Suppressor macrophage (primary cell): ENCODE results near the gene GRIN1.
"Not testable (repeated sequence)": the region's sequence is repeated elsewhere in the genome, so short reads cannot be mapped to it uniquely, and the experiment has no call there.

Experiments
- DNase-seq, 4 experiments: peaks; one replicate each; pipeline ENCODE4 v3.0.0-alpha.2; 2020 to 2022

GRIN1 gene

GRCh38 chr9:137111788-137112563 lies 27.0 kb upstream of the GRIN1 start:
- DNase-seq: no peak

GRCh38 chr9:137112564-137113384 lies 26.2 kb upstream of the GRIN1 start:
- DNase-seq: no peak

DNA sequence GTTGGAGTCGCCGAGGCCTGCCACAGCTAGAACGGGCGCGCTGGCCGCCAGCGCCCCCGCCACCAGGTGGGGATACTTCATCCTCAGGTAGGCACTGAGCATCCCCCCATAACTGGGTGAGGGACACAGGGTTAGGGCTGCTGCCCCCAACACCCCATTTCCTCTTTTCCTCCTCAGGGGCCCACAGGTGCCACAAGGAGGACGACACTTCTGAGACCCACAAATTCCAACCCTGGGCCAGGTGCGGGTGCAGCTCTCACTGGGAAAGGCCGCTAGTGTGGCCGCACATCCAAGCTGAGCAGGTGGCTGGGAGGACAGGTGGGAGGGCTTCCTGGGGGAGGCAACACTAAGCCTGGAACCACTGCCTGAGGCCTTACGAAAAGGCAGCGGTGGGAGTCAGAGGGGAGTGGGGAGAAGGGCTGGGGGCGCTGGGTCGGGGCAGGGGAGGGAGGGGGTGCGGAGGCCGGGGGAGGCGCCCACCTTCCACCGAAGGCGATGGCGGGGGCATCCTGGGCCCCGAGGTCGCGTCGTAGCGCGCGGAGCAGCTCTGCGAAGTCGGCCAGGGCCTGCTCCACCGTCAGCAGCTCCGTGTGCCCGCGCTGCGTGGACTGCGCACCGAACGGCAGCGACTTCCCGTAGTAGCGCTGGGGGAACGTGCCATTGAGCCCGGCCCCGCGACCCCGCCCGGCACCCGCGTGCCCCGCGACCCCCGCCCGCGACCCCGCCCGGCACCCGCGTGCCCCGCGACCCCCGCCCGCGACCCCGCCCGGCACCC lies 25.4 kb upstream of the GRIN1 start:
- DNase-seq: peak; percentile 31 to 67 (median 51)

DNA sequence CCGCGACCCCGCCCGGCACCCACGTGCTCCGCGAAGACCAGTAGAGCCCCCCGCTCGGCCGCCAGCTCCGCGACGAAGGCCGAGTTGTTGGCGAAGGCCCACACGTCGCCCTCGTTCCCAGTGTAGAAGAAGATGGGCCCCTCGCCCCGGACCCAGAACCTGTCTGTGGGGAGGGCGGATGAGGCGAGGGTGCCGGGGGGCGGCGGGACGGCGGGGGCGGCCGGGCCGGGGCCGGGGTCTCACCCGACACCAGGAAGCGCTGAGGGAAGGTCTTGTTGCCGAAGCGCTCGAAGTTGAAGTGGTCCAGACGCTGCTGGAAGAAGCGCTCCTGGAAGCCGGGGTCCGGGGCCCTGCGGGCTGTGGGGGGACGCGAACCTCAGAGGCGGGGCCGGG lies 24.7 kb upstream of the GRIN1 start:
- DNase-seq: peak; percentile 7 to 49 (median 22)

DNA sequence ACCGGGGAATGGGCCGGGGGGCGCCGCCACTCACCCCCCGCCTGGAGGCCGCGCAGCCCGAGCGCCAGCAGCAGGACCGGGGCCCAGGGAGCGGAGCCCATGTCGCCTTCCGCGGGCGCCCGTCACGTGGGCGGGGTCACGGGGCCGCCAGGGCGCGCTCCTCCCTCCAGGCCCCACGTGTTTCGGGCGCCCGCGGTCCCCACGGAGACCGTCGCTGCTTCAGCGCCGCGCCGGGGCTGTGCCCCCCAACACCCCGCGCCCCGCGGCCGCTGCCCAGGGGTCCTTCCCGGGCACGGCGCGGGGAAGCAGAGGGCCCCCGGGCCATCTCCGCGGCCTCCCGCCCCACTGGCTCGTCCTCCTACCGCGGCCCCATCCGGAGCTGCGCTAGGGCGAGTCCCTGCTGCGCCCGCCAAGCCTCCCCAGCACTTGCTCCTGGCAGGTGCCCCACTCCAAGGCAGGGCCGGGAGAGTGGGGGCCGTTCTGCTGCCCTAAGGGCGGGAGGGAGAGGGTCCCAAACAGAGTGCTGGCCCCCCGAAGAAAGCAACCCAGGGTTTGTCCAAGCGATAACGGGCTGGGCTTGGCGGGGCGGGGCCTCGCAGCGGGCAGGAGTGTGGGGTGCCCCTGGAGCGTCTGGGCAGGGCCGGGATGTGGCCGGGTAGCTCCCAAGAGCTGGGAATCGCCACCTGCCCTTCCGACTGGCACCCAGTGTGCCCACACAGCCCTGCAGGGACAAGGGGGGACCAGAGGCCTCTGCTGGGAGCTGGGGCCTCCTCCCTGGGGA lies 24.2 kb upstream of the GRIN1 start, which contains the start of gene DPP7:
DPP7 (minus strand) TSS at position 121 of the 781 bp plus-strand sequence; CDS start at position 101, 20 bp downstream.
- DNase-seq: peak; percentile 83 to 95 (median 89)

DNA sequence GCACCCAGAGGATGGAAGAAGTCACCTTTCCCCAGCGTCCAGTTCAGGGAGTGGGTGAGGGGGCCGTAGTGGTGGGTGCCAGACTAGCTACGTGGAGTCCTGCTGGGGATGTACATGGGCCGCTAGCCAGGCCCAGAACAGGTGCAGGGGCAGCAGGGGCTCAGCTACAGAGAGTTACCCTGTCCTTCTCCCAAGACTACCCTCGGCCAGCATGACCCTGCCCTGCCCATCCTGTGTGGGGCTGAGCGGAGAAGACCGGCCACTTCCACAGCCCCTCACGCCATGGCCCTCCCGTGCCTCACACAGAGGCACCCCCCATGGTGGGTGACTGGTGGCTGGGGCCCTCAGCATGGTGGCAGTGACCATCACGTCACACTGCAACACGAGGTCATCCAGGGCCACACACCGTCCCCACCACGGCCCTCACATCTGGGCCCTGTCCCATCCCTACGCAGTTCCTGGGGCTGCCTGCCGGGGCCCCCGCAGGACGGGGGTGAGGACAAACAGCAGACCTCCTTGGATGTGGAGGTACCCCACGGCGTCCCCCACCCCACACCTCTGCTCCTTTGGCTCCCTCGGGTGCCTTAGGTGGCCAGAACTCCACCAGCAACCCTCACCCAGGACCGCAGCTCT lies 23.4 kb upstream of the GRIN1 start:
- no peak for DNase-seq

- DNase-seq: no peak
Measured at GRCh38 chr9:137116027-137116507, 22.9 kb upstream of the GRIN1 start.

DNA sequence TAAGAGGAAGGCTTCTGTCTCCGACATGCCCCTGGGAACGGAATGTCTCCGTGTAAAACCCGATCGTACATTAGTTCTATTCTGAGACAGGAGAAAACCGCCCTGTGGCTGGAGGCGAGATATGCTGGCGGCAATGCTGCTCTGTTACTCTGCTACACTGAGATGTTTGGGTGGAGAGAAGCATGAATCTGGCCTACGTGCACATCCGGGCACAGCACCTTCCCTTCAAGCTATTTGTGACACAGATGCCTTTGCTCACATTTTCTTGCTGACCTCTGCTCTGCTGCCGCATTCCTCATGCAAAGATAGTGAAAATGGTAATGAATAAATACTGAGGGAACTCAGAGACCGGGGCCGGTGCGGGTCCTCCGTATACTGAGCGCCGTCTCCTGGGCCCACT lies 22.2 kb upstream of the GRIN1 start:
- no peak for DNase-seq

DNA sequence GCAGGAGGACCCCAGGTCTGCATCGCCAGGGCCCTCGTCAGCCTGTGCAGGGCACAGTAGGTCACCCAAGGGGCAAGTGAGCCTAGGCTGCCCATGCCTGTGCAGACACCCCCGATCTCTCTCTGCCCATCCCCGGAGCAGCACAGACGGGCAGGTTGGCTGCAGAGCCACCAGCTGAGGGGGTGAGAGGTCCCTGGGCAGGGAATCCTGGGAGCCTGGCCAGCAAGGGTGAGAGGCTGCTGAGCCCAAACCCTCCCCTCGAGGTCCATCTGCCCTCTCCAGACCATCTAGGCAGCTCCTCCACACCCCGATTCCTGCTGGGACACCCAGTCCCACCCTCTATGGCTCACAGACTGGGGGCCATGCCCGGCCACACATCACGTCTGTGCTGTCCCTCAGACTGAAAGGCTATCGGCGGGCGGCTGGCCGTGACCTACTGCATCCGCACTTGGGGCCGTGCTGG lies 21.7 kb upstream of the GRIN1 start:
- no peak for DNase-seq

GRCh38 chr9:137118092-137118603 lies 20.8 kb upstream of the GRIN1 start:
- not testable (repeated sequence) for DNase-seq

DNA sequence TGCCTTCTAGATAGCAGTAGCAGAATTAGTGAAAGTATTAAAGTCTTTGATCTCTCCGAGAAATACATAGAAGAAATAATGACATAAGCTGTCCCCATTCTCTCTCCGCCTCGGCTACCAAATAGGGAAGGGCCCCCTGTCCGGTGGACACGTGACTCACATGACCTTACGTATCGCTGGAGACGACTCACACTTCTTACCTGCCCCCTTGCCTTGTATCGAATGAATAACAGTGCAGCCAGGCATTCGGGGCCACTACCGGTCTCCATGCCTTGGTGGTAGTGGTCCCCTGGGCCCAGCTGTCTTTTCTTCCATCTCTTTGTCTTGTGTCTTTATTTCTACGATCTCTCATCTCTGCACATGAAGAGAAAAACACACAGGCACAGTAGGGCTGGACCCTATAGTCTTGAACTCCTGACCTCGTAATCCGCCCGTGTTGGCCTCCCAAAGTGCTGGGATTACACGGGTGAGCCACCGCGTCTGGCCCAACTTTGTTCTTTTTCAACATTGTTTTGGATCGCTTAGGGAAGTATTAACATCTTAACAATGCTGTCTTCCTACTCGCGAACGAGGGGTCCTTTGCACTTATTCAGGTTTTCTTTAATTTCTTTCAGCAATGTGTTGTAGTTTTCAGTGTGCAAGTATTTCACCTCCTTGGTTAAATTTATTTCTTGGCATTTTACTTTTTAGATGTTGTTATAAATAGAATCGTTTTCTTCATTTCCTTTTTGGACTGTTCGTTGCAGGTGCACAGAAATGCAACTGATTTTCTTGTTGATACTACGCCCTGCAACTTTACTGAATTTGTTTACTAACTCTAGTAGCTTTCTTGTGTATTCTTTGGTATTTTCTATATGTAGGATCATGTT lies 16.8 kb upstream of the GRIN1 start:
- DNase-seq: not testable (repeated sequence)

DNA sequence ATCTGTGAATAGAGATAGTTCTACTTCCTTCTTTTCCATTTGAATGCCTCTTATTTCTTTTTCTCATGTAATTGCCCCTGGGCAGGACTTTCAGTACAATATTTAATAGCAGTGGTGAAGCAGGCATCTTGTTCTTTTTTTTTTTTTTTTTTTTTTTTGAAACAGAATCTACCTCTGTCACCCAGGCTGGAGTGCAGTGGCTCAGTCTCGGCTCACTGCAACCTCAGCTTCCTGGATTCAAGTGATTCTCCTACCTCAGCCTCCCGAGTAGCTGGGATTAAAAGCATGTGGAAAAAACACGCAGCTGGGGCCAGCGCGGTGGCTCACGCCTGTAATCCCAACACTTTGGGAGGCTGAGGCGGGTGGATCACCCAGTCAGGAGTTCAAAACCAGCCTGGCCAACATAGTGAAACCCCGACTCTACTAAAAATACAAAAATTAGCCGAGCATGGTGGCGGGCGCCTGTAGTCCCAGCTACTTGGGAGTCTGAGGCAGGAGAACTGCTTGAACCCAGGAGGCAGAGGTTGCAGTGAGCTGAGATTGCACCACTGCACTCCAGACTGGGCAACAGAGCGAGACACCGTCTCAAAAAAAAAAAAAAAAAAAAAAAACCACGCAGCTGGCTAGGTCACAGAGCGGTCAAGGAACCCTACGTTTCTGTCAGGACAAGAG lies 16.0 kb upstream of the GRIN1 start:
- not testable (repeated sequence) for DNase-seq

- DNase-seq: no peak
Measured at GRCh38 chr9:137123468-137123837, 15.5 kb upstream of the GRIN1 start.

DNA sequence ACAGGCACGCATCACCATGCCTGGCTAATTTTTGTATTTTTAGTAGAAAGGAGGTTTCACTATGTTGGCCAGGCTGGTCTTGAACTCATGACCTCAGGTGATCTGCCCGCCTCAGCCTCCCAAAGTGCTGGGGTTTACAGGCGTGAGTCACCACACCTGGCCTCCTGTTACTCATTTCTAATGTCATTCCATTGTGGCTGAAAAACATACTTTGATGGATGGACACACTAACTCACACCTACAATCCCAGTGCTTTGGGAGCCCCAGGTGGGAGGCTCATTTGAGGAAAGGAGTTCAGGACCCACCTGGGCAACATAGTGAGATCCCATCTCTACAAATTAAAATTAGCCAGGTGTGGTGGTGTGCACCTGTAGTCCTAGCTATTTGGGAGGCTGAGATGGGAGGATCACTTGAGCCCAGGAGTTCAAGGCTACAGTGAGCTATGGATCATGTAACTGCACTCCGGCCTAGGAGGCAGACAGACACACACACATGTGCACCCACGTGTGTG lies 14.9 kb upstream of the GRIN1 start:
- DNase-seq: not testable (repeated sequence)

DNA sequence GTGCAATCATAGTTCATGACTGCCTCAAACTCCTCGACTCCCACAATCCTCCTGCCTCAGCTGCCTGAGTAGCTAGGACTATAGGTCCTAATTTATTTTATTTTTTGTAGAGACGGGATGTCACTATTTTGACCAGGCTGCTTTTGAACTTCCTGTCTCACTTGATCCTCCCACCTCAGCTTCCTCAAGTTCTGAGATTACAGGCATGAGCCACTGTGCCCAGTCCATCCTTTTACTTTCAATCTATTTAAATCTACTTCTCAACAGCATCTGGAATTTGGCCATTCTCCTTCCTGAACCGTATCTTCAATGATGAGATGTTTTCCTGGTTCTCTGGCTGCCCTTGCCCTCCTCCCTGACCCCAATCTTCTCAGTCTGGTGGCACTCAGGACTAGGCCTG lies 12.2 kb upstream of the GRIN1 start:
- DNase-seq: peak; percentile 5 to 59 (median 40)

DNA sequence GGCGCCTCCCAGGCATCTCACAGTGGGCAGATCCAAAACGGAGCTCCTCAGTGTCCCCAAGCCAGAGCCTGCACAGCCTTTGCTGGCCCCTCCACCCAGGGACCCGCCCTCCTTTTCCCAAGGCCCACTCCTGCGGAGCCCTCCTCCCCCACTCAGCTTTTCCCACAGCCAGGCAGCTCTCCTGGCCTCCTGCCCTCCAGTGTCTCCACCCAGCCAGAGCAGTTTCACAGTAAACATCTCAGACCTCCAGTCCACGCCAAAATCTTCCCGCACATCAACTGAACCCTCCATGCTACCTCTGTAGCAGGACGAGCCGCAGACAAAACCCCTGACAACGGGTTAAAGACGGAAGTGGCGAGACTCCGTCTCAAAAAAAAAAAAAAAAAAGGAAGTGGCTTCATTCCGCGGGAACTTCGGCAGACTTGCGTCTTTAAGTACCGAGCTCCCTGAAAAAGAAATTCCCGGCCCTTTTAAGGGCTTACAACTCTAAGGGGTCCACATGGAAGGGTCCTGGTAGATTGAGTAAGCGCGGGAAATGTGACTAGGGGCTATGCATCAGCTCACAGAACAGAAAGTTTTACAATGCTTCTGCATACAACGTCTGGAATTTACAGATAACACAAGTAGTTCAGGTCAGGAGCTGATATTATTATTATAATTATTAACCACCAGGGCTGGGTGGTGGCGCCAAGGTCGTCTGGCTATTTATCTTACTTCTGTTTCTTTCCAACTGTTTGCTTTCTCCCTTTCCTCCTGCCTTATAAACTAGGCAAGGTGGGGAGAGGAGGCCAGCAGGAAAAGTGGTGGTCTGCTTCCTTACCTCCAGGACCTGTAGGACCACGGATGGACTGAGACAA lies 11.4 kb upstream of the GRIN1 start:
- DNase-seq: peak; percentile 75 to 84 (median 80)

- no peak for DNase-seq
Measured at GRCh38 chr9:137128158-137128861, 10.6 kb upstream of the GRIN1 start.
